ENCODE measurements around the gene LINGO3. TPM values are rescaled to one million over a fixed set of nuclear protein-coding genes. Genes with fewer than 3 reads are reported as not detected.
"Not testable (repeated sequence)": the region's sequence is repeated elsewhere in the genome, so short reads cannot be mapped to it uniquely, and the experiment has no call there.

LINGO3 gene
- total RNA-seq, 2 experiments from 2014 or later = 0.16 to 0.27 TPM

DNA sequence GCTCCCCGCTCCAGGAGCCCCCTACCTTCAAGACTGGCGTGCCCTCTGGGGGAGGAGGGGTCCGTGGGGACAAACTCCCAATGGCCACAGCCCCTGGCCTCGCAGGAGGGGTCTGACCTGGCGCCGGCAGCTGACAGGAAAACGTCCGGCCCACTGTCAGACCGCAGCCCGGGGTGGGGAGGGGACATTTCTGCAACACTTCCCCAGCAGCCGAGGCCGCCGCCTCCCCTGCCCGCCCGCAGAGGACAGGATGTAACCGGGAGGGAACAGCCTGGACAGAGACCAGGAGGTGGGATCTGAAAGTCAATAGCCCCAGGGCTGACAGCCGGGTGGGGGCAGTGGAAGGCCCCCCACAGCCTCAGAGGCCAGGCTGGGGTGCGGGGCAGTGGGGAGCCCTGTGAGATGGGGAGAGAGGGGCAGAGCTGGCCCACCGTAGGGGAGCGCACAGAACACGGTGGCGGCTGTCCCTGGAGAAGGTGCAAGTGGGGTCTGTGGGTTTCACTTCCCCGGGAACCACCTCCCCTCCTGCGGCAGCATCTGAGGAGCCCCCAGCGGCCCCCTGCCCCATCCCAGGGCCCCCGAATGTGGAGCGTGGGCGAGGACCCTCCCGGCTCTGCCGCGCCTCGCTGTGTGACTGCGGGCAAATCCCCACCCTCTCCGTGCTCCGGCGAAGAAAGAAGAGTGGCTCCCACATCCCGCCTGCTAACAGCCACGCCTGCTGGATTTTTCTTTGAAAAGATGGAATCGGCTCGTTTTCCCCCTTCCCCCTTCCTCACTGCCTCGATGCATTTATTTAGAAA, 25.7 kb downstream of the LINGO3 start, which contains the start of gene PEAK3:
Gene PEAK3, minus strand, starts transcription at position 114 of the 800 bp plus-strand sequence. CDS start 1,244 bp downstream, outside the sequence.
- DNase-seq (peak; percentile 62), ATAC-seq (peak; percentile 52)
- POLR2A ChIA-PET = interaction anchor here (0.9 to 1.4 kb wide), 3 partner anchors 12 to 39 kb away, joined by 3 read pairs; no protein-coding TSS in a partner anchor
- intact Hi-C loops (cut with micrococcal nuclease) = no loop called here
- Mint-ChIP-seq H3K27ac (no peak within 1 kb of the TSS), H3K4me1 (ENCODE audit: low read depth) (peaks cover 15% of the 10 kb centered on the region), H3K36me3 (ENCODE audit: low read depth) (no peaks in the 10 kb centered on the region), H3K4me3 (no peak within 1 kb of the TSS), H3K9me3 (no peaks in the 10 kb centered on the region), H3K27me3 (no peaks in the 10 kb centered on the region)
- CTCF ChIA-PET = interaction anchor here (0.6 to 1.8 kb wide), 2 partner anchors 8 to 1805 kb away, joined by 4 to 6 read pairs; no protein-coding TSS in a partner anchor
- TF ChIP-seq, protein P1, sequence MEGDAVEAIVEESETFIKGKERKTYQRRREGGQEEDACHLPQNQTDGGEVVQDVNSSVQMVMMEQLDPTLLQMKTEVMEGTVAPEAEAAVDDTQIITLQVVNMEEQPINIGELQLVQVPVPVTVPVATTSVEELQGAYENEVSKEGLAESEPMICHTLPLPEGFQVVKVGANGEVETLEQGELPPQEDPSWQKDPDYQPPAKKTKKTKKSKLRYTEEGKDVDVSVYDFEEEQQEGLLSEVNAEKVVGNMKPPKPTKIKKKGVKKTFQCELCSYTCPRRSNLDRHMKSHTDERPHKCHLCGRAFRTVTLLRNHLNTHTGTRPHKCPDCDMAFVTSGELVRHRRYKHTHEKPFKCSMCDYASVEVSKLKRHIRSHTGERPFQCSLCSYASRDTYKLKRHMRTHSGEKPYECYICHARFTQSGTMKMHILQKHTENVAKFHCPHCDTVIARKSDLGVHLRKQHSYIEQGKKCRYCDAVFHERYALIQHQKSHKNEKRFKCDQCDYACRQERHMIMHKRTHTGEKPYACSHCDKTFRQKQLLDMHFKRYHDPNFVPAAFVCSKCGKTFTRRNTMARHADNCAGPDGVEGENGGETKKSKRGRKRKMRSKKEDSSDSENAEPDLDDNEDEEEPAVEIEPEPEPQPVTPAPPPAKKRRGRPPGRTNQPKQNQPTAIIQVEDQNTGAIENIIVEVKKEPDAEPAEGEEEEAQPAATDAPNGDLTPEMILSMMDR (IDR thresholded peaks at IDR 0.05) = no peak

DNA sequence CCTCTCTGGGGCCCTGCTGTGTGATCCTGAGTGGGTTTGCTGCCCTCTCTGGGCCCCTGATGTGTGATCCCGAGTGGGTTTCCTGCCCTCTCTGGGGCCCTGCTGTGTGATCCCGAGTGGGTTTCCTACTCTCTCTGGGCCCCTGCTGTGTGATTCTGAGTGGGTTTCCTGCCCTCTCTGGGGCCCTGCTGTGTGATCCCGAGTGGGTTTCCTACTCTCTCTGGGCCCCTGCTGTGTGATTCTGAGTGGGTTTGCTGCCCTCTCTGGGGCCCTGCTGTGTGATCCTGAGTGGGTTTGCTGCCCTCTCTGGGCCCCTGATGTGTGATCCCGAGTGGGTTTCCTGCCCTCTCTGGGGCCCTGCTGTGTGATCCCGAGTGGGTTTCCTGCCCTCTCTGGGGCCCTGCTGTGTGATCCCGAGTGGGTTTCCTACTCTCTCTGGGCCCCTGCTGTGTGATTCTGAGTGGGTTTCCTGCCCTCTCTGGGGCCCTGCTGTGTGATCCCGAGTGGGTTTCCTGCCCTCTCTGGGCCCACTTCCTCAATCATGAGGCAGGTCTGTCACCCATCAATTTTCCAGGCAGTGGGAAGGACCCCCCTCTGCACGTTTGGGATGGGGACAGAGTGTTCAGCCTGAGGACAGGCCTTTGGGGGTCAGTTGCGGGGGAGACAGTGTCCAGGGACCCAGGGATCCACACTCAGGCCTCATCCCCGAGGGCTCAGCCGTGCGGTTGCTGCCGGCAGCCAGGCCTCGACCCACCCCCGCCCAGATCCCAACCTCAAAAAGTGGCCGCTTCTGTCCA, 26.5 kb downstream of the LINGO3 start:
- CTCF ChIA-PET = not testable (repeated sequence)

DNA sequence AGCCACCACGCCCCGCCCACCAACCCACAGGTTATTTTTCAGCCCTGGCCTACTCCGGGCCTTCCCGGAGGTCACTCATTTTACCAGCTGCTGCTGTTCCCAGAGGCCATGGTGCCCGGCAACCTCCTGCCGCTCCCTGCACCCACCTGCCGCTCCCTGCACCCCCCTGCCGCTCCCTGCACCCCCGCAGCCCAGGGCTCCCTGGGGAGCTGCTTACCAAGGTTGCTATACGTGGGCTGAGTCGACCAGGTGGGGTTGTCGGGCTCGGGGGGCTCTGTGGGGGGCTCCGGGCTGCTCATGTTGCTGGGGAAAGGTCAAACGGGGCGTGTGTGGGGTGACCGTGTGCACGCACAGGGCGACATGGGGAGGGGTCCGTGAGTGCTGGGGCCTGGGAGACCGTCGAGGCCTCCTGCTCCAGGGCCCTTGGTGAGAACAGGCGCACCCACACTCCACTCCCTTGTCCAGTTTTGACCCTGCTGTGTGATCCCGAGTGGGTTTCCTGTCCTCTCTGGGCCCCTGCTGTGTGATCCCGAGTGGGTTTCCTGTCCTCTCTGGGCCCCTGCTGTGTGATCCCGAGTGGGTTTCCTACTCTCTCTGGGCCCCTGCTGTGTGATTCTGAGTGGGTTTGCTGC, 27.2 kb downstream of the LINGO3 start:
- H3K9me3 Mint-ChIP-seq = no peaks in the 10 kb centered on the region
- H3K27me3 Mint-ChIP-seq = no peaks in the 10 kb centered on the region
- intact Hi-C loops (cut with micrococcal nuclease) = no loop called here
- DNase-seq (no peak), ATAC-seq (no peak)
- no peaks in the 10 kb centered on the region for H3K36me3 Mint-ChIP-seq (ENCODE audit: low read depth)
- peaks cover 18% of the 10 kb centered on the region for H3K4me1 Mint-ChIP-seq (ENCODE audit: low read depth)
- H3K27ac Mint-ChIP-seq = no peak overlapping the region
- H3K4me3 Mint-ChIP-seq = no peak overlapping the region
- ChIA-PET CTCF (no interaction called here), POLR2A (no interaction called here)
- TF ChIP-seq, protein P1 (IDR thresholded peaks at IDR 0.05) = no peak

More for the DNA sequence above, 26.5 kb downstream of the LINGO3 start:
- H3K27me3 Mint-ChIP-seq; DNase-seq; H3K9me3 Mint-ChIP-seq; H3K4me3 Mint-ChIP-seq; H3K27ac Mint-ChIP-seq; intact Hi-C loops (cut with micrococcal nuclease); ATAC-seq; H3K36me3 Mint-ChIP-seq (ENCODE audit: low read depth): not testable (repeated sequence)
- peaks cover 18% of the 10 kb centered on the region for H3K4me1 Mint-ChIP-seq (ENCODE audit: low read depth)
- POLR2A ChIA-PET = interaction anchor here (1.4 kb wide), 1 partner anchor 11 kb away, joined by 3 read pairs; no protein-coding TSS in a partner anchor

DNA sequence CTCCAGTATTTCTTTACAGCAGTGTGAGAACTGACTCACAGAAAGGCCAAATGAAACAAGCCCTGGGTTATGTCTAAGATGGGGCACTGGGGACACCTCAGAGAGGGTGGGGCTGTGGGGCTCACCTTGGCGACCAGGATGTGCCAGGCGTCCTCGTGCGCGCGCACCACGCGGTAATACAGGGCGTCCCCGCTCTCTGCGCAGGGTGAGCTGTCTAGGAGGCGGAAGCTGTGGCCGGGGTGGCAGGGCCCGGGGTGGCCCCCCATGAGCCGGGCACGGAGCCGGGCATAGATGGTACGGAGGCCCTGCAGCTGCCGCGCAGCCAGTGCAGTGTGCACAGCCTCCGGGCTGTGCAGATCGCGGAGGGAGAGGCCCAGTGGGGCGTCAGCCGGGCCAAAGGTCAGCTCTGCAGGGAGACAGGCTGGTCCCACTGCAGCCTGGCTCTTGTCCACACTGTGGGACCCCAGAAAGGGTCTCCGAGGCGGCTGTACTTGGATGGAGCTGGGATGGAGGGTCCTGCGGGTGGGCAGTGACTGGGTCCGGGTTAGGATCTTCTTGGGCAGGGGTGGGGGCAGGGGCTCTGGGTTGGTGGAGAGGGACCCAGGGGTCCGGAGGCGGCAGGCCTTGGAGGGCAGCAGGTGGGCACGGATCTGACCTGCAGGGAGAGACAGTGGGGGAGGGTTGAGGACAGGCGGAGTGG, 29.3 kb downstream of the LINGO3 start:
- no peaks in the 10 kb centered on the region for H3K9me3 Mint-ChIP-seq
- no peak overlapping the region for H3K27ac Mint-ChIP-seq
- intact Hi-C loops (cut with micrococcal nuclease) = loop anchor here (5.0 kb wide), 1 partner anchor 114 kb away; no protein-coding TSS in a partner anchor
- ChIA-PET POLR2A (interaction anchor here (0.9 to 1.1 kb wide), 2 partner anchors 8 to 135 kb away, joined by 3 to 5 read pairs; no protein-coding TSS in a partner anchor), CTCF (interaction anchor here (1.3 kb wide), 1 partner anchor 114 kb away, joined by 3 read pairs; no protein-coding TSS in a partner anchor)
- ATAC-seq (no peak), DNase-seq (no peak)
- peaks cover 12% of the 10 kb centered on the region for H3K36me3 Mint-ChIP-seq (ENCODE audit: low read depth)
- H3K27me3 Mint-ChIP-seq = no peaks in the 10 kb centered on the region
- H3K4me1 Mint-ChIP-seq (ENCODE audit: low read depth) = peaks cover 30% of the 10 kb centered on the region
- no peak overlapping the region for H3K4me3 Mint-ChIP-seq
- TF ChIP-seq, protein P1 (IDR thresholded peaks at IDR 0.05) = no peak
